Stomach (tissue), 9 donors: ENCODE data around the gene SHISA2. TPM values are rescaled to one million over a fixed set of nuclear protein-coding genes. Genes with fewer than 3 reads are reported as not detected.

Source experiments
- DNase-seq, 2 donors: peaks; one replicate each; pipeline versions ENCODE4 v3.0.0 to v3.0.0-alpha.2; 2013 to 2019
- H3K27ac ChIP-seq, 5 donors: fragments of 200-600 bp in 4 of 5; sonication (generic) in 4 of 5; one replicate each; pipeline ENCODE4 v1.5.1; 2013 to 2019; ENCODE audit warnings: mild to moderate bottlenecking in 1 of 5, moderate library complexity in 1 of 5
- H3K27me3 ChIP-seq, 3 donors: fragments of 200-600 bp; sonication (generic); one replicate each; pipeline ENCODE4 v1.5.1; 2017 to 2019; ENCODE audit warnings: mixed run types in 1 of 3
- H3K36me3 ChIP-seq, 4 donors: fragments of 200-600 bp; sonication (generic); 1 replicate in 3 of 4; 2 replicates in 1 of 4; pipeline ENCODE4 v1.5.1; 2016 to 2019
- H3K4me1 ChIP-seq, 4 donors: fragments of 200-600 bp; sonication (generic); one replicate each; pipeline ENCODE4 v1.5.1; 2016 to 2019
- H3K4me3 ChIP-seq, 4 donors: fragments of 200-600 bp; sonication (generic) in 3 of 4; one replicate each; pipeline ENCODE4 v1.5.1; 2016 to 2019; ENCODE audit warnings: mild to moderate bottlenecking in 1 of 4
- H3K9me3 ChIP-seq, 4 donors: fragments of 200-600 bp; sonication (generic); one replicate each; pipeline ENCODE4 v1.5.1; 2016 to 2019
- EP300 ChIP-seq: sonication (generic); formaldehyde crosslinking; IDR thresholded peaks from one replicate; pipeline ENCODE4 v1.6.1; 2017; ENCODE audit warnings: antibody characterized with exemption
- POLR2A ChIP-seq, 4 donors: fragments of 450-650 bp; IDR thresholded peaks; one replicate each; pipeline ENCODE4 v1.6.1; 2016; ENCODE audit warnings: antibody characterized with exemption in 4 of 4, control low read depth in 2 of 4, mild to moderate bottlenecking in 1 of 4, moderate library complexity in 1 of 4
- POLR2AphosphoS5 ChIP-seq, 3 donors: sonication (generic); formaldehyde crosslinking; IDR thresholded peaks; one replicate each; pipeline ENCODE4 v1.6.1; 2016; ENCODE audit warnings: antibody characterized with exemption in 3 of 3
- WGBS, 5 donors: extraction: QIAGEN DNeasy Blood & Tissue Kit in 3 of 5; methylation state at CpG; one replicate each; pipeline versions ENCODE4 v1.1.5 to v1.1.7; 2013 to 2018; 5-methylcytosine and 5-hydroxymethylcytosine counted together
- intact Hi-C: fragments of 100-400 bp; cut with DNase I; formaldehyde crosslinking; loops from one replicate; pipeline ENCODE4 v1.15.1; 2023; ENCODE audit warnings: low total_unique reads
- polyA plus RNA-seq, 3 donors: library from polyadenylated mRNA; stranded (reverse); fragments of 200-250 nt; gene quantifications; one replicate each; pipeline ENCODE4 v1.2.3, GENCODE V29; 2013
- total RNA-seq, 5 donors: library from RNA; depleted of rRNA; stranded (reverse); fragments of >200 nt; gene quantifications; one replicate each; pipeline versions ENCODE4 v1.1.0 to v1.2.3, GENCODE V29; 2014 to 2016
- TF ChIP-seq, protein P1 (sequence below), 7 experiments: fragments of 450-650 bp in 4 of 7; fragments of 200-600 bp in 3 of 7; sonication (generic) in 3 of 7; IDR thresholded peaks; one replicate each; pipeline ENCODE4 v1.5.1; 2016 to 2019; ENCODE audit warnings: antibody characterized with exemption in 7 of 7, control low read depth in 2 of 7, mild to moderate bottlenecking in 1 of 7
- donor health status: healthy with polysubstance abuse.
- donor health status: Bipolar disorder and iron deficiency.
- donor health status: healthy.

Gene SHISA2
- total and polyA plus RNA-seq, 8 donors, result 0.43 to 6.8 (median 0.46) TPM; not detected in 3

DNA sequence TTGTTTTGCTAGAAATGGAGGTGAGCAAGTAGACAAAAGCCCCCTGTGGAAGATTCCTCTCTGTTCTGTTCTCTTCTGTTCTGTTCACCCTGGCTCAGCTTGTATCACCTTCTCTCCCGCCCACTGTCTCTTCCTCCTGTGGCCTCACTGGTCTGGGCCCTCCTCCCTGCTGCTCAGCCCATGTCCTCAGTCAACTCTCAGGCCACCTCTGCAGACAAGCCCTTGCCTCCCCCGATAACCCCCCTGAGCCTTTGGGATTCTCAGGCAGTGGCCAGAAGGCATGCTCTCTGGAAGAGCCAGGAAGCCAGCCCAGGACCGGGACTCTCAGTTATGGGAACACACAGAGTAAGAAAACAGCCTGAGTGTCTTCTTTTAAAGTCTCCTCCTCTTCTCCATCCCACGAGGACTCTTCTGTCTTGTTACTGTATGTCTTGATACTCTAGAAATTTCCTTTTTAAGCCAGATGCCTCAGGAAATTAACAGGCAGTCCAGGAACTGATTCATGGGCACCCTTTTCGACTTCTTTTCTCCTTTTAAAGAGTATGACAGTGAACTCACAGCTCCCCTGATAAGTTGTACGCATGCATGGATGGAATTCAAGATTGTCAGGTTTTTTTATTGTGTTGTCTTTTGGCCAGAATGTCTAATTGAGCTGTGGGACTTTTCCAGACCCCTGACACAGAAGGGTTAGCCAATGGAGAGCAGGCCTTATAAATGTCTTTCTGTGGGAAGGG, 33.7 kb downstream of the SHISA2 start:
- no peaks in the 10 kb centered on the region for H3K36me3 ChIP-seq
- intact Hi-C loops, result no loop called here
- TF ChIP-seq EP300 (no peak), POLR2A (IDR thresholded peaks at IDR 0.05) (no peak), POLR2AphosphoS5 (IDR thresholded peaks at IDR 0.05) (no peak)
- TF ChIP-seq, protein P1, sequence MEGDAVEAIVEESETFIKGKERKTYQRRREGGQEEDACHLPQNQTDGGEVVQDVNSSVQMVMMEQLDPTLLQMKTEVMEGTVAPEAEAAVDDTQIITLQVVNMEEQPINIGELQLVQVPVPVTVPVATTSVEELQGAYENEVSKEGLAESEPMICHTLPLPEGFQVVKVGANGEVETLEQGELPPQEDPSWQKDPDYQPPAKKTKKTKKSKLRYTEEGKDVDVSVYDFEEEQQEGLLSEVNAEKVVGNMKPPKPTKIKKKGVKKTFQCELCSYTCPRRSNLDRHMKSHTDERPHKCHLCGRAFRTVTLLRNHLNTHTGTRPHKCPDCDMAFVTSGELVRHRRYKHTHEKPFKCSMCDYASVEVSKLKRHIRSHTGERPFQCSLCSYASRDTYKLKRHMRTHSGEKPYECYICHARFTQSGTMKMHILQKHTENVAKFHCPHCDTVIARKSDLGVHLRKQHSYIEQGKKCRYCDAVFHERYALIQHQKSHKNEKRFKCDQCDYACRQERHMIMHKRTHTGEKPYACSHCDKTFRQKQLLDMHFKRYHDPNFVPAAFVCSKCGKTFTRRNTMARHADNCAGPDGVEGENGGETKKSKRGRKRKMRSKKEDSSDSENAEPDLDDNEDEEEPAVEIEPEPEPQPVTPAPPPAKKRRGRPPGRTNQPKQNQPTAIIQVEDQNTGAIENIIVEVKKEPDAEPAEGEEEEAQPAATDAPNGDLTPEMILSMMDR (IDR thresholded peaks at IDR 0.05), result no peak
- no peak overlapping the region for H3K4me3 ChIP-seq
- H3K27ac ChIP-seq, result peak overlapping the region; percentile 46 to 82 (median 72)
- peak in 1 of 2 donors; percentile 39 for DNase-seq
- no peaks in the 10 kb centered on the region for H3K9me3 ChIP-seq
- no peaks in the 10 kb centered on the region for H3K27me3 ChIP-seq
- WGBS, 5 donors, result 57 to 70% (median 67%) methylated on average over 6 of the region's 6 CpGs
- peaks cover 15 to 42% (median 28%) of the 10 kb centered on the region in 4 donors for H3K4me1 ChIP-seq

DNA sequence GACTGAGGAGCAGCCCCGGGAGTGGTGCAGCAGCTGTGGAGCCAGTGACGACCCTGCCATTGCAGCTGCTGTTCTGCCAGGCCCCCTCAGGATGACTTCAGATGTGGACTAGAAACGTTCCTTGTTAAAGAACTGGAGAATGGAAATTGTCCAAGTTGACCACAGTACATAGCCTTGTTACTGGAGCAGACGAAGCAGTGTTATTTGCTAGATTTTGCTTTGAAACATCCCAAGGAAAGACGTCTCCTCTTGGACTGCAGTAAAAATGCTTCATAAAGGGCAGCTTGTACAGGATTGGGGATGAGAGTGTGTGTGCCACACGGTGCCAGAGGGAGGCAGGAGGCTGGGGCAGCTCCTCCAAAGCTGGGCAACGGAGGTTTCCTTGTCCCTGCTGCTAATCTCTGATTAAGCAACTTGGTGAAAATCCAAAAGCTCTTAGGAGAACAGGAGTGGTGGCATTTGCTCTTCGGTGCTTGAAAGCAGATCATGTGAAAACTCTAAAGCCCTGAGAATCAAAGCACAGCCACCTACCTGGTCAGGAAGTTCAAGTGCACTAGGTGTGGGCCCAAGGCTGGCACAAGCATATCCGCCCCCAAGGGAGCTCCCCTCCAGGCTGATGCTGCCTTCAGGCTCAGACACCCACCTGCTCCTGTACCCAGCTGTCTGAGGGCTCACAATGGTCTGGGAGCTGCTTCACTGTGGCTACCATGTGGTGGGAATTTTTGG, 34.5 kb downstream of the SHISA2 start:
- no peaks in the 10 kb centered on the region for H3K36me3 ChIP-seq
- WGBS, 5 donors, result 29 to 53% (median 42%) methylated on average over 9 of the region's 9 CpGs
- TF ChIP-seq POLR2AphosphoS5 (IDR thresholded peaks at IDR 0.05), result peak in 2 of 3 donors; percentile 14 to 70
- no peak for TF ChIP-seq POLR2A (IDR thresholded peaks at IDR 0.05)
- TF ChIP-seq, protein P1 (IDR thresholded peaks at IDR 0.05), result peak in 1 of 7 experiments; percentile 12
- peaks cover 0 to 7% (median under 1%) of the 10 kb centered on the region in 3 donors for H3K27me3 ChIP-seq
- H3K4me1 ChIP-seq, result peaks cover 10 to 39% (median 25%) of the 10 kb centered on the region in 4 donors
- DNase-seq, result peak in 1 of 2 donors; percentile 70
- intact Hi-C loops, result no loop called here
- H3K9me3 ChIP-seq, result no peaks in the 10 kb centered on the region
- no peak overlapping the region for H3K4me3 ChIP-seq
- peak overlapping the region; percentile 46 to 82 (median 72) for H3K27ac ChIP-seq

DNA sequence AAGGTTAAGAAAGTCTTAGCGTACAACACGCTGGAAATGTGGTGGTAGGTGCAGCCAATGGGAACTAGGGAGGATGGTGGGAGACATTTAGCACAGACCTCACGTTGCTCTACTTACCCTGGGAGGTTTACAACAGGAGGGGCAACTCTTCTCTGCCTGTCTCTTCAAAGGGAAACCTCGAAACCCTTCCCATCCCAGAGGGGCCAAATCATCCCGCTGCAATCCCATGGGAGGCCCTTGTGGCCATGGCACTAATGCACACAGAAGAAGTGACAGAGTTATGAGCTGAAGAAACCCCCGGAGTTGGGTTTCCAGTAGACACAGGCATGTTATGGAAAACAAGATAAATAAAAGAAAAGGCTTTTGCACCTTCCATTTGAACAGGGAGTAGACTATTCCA, 35.6 kb downstream of the SHISA2 start:
- 85 to 96% (median 92%) methylated on average over 6 of the region's 6 CpGs for WGBS, 5 donors
- Histone ChIP-seq H3K27ac (no peak overlapping the region), H3K27me3 (peaks cover 0 to 12% (median 3%) of the 10 kb centered on the region in 3 donors), H3K4me1 (peaks cover 8 to 41% (median 25%) of the 10 kb centered on the region in 4 donors), H3K9me3 (no peaks in the 10 kb centered on the region), H3K4me3 (no peak overlapping the region), H3K36me3 (no peaks in the 10 kb centered on the region)
- intact Hi-C loops, result no loop called here
- TF ChIP-seq POLR2A (IDR thresholded peaks at IDR 0.05) (no peak), POLR2AphosphoS5 (IDR thresholded peaks at IDR 0.05) (no peak), EP300 (no peak)
- TF ChIP-seq, protein P1 (IDR thresholded peaks at IDR 0.05), result no peak
- no peak for DNase-seq

DNA sequence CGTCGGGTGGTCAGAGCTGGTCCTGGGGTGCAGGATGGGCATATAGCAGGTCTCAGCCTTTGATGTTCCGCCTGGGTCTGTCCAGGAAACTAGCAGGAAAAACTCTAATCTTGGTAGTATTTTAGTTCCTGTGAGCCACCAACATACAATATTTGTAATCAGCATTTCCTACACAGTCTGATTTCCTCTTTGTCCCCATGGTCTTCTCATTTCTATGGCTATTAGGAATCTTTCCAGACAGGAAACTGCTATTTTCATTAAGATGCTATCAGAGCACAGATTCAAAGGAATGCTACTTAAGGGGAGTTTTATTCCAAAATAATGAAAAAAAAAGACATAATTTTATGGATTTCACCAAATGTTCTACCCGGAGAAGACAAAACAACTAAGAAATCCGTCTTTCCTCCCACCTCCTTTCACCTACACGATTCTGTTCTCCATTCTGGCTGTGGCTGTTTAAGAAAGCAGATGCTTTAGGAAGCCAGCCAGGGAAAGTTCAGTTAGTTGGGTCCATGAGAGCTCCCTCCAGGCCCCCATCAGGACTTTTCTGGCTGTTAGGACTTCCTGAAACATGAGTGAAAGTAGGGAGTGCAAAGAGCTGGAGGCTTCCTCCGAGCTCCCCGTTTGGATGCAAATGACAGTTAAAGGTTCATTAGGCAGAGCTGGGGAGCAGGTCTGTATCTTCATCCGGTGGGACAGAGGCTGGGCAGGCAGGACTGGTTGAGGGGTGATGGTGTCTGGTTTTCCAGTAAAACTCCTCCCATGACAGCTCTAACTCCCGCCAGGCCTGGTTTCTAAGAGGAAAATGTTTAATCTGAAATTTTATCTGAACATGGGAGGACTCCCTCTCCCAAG, 36.3 kb downstream of the SHISA2 start:
- peak in 1 of 2 donors; percentile 37 for DNase-seq
- intact Hi-C loops, result no loop called here
- peaks cover 8 to 41% (median 24%) of the 10 kb centered on the region in 4 donors for H3K4me1 ChIP-seq
- no peak overlapping the region for H3K27ac ChIP-seq
- H3K9me3 ChIP-seq, result no peaks in the 10 kb centered on the region
- no peak overlapping the region for H3K4me3 ChIP-seq
- H3K36me3 ChIP-seq, result no peaks in the 10 kb centered on the region
- 73 to 78% (median 76%) methylated on average over 10 of the region's 10 CpGs for WGBS, 5 donors
- TF ChIP-seq, protein P1 (IDR thresholded peaks at IDR 0.05), result no peak
- H3K27me3 ChIP-seq, result peaks cover 0 to 12% (median 3%) of the 10 kb centered on the region in 3 donors
